SK-N-SH treated with all-trans-retinoic acid at 6 μM for 48 hours (cell line): ENCODE data around the gene PANK2.
A peak's percentile ranks its signal among the peaks of the same experiment; 100 is the strongest.

Experiments used
- ATAC-seq: fragments of 200-7000 bp; cut with Tn5 transposase; 3 replicates; pipeline ENCODE4 v1.9.1; 2020; ENCODE audit warnings: mild to moderate bottlenecking, moderate library complexity
- ARNTL ChIP-seq: fragments of 450-650 bp; formaldehyde crosslinking; IDR thresholded peaks from 2 replicates; pipeline ENCODE4 v1.5.0; 2020; ENCODE audit warnings: low read depth, mild to moderate bottlenecking, moderate library complexity, borderline replicate concordance
- CREB5 ChIP-seq: fragments of 250-450 bp; sonication (Bioruptor Pico); IDR thresholded peaks from 2 replicates; pipeline ENCODE4 v1.5.1; 2020; ENCODE audit warnings: low read depth, mild to moderate bottlenecking, moderate library complexity
- CSDC2 ChIP-seq: fragments of 250-450 bp; sonication (Bioruptor Pico); IDR thresholded peaks from 2 replicates; pipeline ENCODE4 v1.5.0; 2020; ENCODE audit warnings: mild to moderate bottlenecking, moderate library complexity
- CSRNP3 ChIP-seq: fragments of 250-450 bp; sonication (Bioruptor Pico); IDR thresholded peaks from 2 replicates; pipeline ENCODE4 v1.5.1; 2021; ENCODE audit warnings: mild to moderate bottlenecking, moderate library complexity
- ESRRG ChIP-seq: fragments of 250-450 bp; sonication (Bioruptor Pico); IDR thresholded peaks from 2 replicates; pipeline ENCODE4 v1.6.1; 2021; ENCODE audit warnings: mild to moderate bottlenecking
- GLIS3 ChIP-seq: fragments of 250-450 bp; sonication (Bioruptor Pico); IDR thresholded peaks from 2 replicates; pipeline ENCODE4 v1.5.0; 2020; ENCODE audit warnings: mild to moderate bottlenecking, moderate library complexity
- ISL1 ChIP-seq: fragments of 250-450 bp; sonication (Bioruptor Pico); IDR thresholded peaks from 2 replicates; pipeline ENCODE4 v2.1.2; 2022; ENCODE audit warnings: mild to moderate bottlenecking, moderate library complexity
- OSR1 ChIP-seq: fragments of 250-450 bp; sonication (Bioruptor Pico); IDR thresholded peaks from 2 replicates; pipeline ENCODE4 v1.8.0; 2022; ENCODE audit warnings: moderate library complexity, mild to moderate bottlenecking, inconsistent platforms
- PATZ1 ChIP-seq: fragments of 250-450 bp; sonication (Bioruptor Pico); IDR thresholded peaks from 2 replicates; pipeline ENCODE4 v1.8.0; 2020; ENCODE audit warnings: mild to moderate bottlenecking, moderate library complexity, borderline replicate concordance
- POU6F1 ChIP-seq: fragments of 250-450 bp; sonication (Bioruptor Pico); IDR thresholded peaks from 2 replicates; pipeline ENCODE4 v1.8.0; 2021; ENCODE audit warnings: low read depth, mild to moderate bottlenecking, moderate library complexity, borderline replicate concordance
- PPARA ChIP-seq: fragments of 250-450 bp; sonication (Bioruptor Pico); IDR thresholded peaks from 2 replicates; pipeline ENCODE4 v1.5.0; 2020; ENCODE audit warnings: mild to moderate bottlenecking, borderline replicate concordance
- RARB ChIP-seq: fragments of 250-450 bp; sonication (Bioruptor Pico); IDR thresholded peaks from 2 replicates; pipeline ENCODE4 v1.8.0; 2021; ENCODE audit warnings: mild to moderate bottlenecking, moderate library complexity
- SNAI2 ChIP-seq: fragments of 250-450 bp; sonication (Bioruptor Pico); IDR thresholded peaks from 2 replicates; pipeline ENCODE4 v1.5.0; 2020; ENCODE audit warnings: mild to moderate bottlenecking, moderate library complexity
- TSHZ2 ChIP-seq: fragments of 250-450 bp; sonication (Bioruptor Pico); IDR thresholded peaks from 2 replicates; pipeline ENCODE4 v1.5.0; 2020; ENCODE audit warnings: mild to moderate bottlenecking, moderate library complexity
- ZC3H10 ChIP-seq: fragments of 250-450 bp; sonication (Bioruptor Pico); IDR thresholded peaks from 2 replicates; pipeline ENCODE4 v1.5.1; 2021; ENCODE audit warnings: mild to moderate bottlenecking, moderate library complexity
- ZFP3 ChIP-seq: fragments of 250-450 bp; sonication (Bioruptor Pico); IDR thresholded peaks from 2 replicates; pipeline ENCODE4 v1.5.0; 2020; ENCODE audit warnings: mild to moderate bottlenecking, moderate library complexity
- ZNF565 ChIP-seq: fragments of 450-650 bp; formaldehyde crosslinking; conservative IDR thresholded peaks from 2 replicates; pipeline ENCODE4 v1.5.0; 2020; ENCODE audit warnings: low read depth, mild to moderate bottlenecking, moderate library complexity

Gene PANK2

GRCh38 chr20:3848565-3848964 is 40.6 kb upstream of the PANK2 start:
- no peak for ATAC-seq
- TF ChIP-seq ARNTL (CRISPR knock-in tag): no peak
- TF ChIP-seq CSDC2 (CRISPR knock-in tag): no peak
- TF ChIP-seq ZNF565: no peak
- TF ChIP-seq PATZ1 (CRISPR knock-in tag): no peak
- TF ChIP-seq TSHZ2 (CRISPR knock-in tag): no peak
- no peak for TF ChIP-seq GLIS3 (CRISPR knock-in tag)
- no peak for TF ChIP-seq ESRRG (CRISPR knock-in tag)
- TF ChIP-seq CREB5 (CRISPR knock-in tag): no peak
- no peak for TF ChIP-seq CSRNP3 (CRISPR knock-in tag)
- no peak for TF ChIP-seq SNAI2
- no peak for TF ChIP-seq OSR1
- no peak for TF ChIP-seq ZFP3 (CRISPR knock-in tag)
- no peak for TF ChIP-seq PPARA (CRISPR knock-in tag)
- no peak for TF ChIP-seq POU6F1 (CRISPR knock-in tag)
- TF ChIP-seq ISL1 (CRISPR knock-in tag): no peak

- peak; percentile 24; the same call in 2 of the 3 replicates for ATAC-seq
- TF ChIP-seq ZC3H10 (CRISPR knock-in tag): no peak
- no peak for TF ChIP-seq ISL1 (CRISPR knock-in tag)
- TF ChIP-seq PATZ1 (CRISPR knock-in tag): no peak
- no peak for TF ChIP-seq ESRRG (CRISPR knock-in tag)
- no peak for TF ChIP-seq CSDC2 (CRISPR knock-in tag)
- no peak for TF ChIP-seq POU6F1 (CRISPR knock-in tag)
- no peak for TF ChIP-seq RARB (CRISPR knock-in tag)
Observed at GRCh38 chr20:3854462-3854871, 34.7 kb upstream of the PANK2 start.
